BJ (cell line): ENCODE measurements around the gene LPCAT1. TPM values are rescaled to one million over a fixed set of nuclear protein-coding genes. Genes with fewer than 3 reads are reported as not detected.
"Not testable (repeated sequence)": the region's sequence is repeated elsewhere in the genome, so short reads cannot be mapped to it uniquely, and the experiment has no call there.

Experiments
- CTCF ChIA-PET: fragments of 350-600 bp; formaldehyde crosslinking; extraction: SDS; loops from one replicate; lab custom pipeline; 2021; ENCODE audit warnings: antibody characterized with exemption, inconsistent platforms; lab: Yijun Ruan, JAX
- POLR2A ChIA-PET: fragments of 300-600 bp; sonication (Branson Sonifier 250); formaldehyde crosslinking; extraction: SDS; loops from one replicate; lab custom pipeline; 2021; ENCODE audit warnings: antibody characterized with exemption; lab: Charles Lee
- DNase-seq: peaks from one replicate; pipeline ENCODE4 v3.0.0-alpha.2; 2011; ENCODE audit warnings: low read depth
- H3K27me3 ChIP-seq: 2 replicates; pipeline ENCODE4 v1.6.0; 2011; ENCODE audit warnings: low read length; ENCODE audit not compliant: control insufficient read depth, insufficient read depth
- H3K36me3 ChIP-seq: 2 replicates; pipeline ENCODE4 v1.5.1; 2011; ENCODE audit warnings: low read length; ENCODE audit not compliant: control insufficient read depth, insufficient read depth
- H3K4me3 ChIP-seq: 2 replicates; pipeline ENCODE4 v1.5.1; 2011; ENCODE audit warnings: low read depth, mild to moderate bottlenecking, control low read depth, low read length
- CTCF ChIP-seq: IDR thresholded peaks from 2 replicates; pipeline ENCODE4 v1.5.1; 2011; ENCODE audit warnings: low read depth, mild to moderate bottlenecking, control low read depth, inconsistent platforms, low read length, moderate library complexity; ENCODE audit not compliant: insufficient read depth
- polyA plus RNA-seq: library from polyadenylated mRNA; depleted of rRNA; stranded (reverse); fragments of >200 nt; gene quantifications from 2 replicates; pipeline ENCODE4 v1.2.3, GENCODE V29; 2011

The LPCAT1 gene
- polyA plus RNA-seq, 1 experiment: 14.3 TPM

GRCh38 chr5:1542781-1543180 lies 19.0 kb upstream of the LPCAT1 start:
- ChIA-PET CTCF (interaction anchor here (1.0 to 1.2 kb wide), 2 partner anchors 11 to 26 kb away, joined by 3 to 4 read pairs; no protein-coding TSS in a partner anchor), POLR2A (no interaction called here)
- DNase-seq: no peak

DNA sequence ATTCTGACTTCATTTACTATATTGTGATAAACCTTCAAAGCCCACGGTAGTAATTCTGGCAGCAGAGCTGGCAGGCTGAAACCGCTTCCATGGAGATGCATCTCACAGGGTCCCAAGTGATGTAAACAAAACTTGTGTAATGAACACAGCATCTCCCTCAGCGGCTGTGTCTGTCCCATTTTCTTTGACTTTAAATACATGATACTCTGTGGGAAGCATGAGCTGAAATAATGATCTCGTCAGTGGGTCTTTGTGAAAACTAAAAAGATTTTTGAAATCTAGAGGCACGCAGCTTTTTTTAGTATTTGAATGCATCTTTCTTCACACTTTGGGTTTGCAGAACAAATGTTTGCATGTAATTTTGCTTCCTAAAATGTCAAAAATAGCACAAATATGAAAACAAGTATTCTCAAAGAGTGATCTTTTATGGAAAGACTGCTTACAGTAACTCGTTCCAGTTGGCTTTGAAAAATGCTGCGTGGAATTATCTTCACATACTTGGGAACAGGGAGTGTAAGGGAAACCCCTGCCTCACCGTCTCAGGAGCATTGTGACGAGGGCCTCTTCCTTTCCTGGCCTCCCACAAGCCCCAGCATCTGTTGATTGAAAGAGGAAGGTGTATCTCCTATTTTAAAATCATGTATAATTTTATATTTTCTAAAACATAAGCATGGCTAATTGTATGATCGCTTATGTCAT lies 18.1 kb upstream of the LPCAT1 start:
- Histone ChIP-seq H3K27me3 (no peaks in the 10 kb centered on the region), H3K36me3 (no peaks in the 10 kb centered on the region), H3K4me3 (no peak overlapping the region)
- POLR2A ChIA-PET: no interaction called here
- no peak for DNase-seq
- TF ChIP-seq CTCF: no peak
- CTCF ChIA-PET: interaction anchor here (1.0 to 1.2 kb wide), 4 partner anchors 12 to 99 kb away, joined by 3 to 4 read pairs (median 4); no protein-coding TSS in a partner anchor

More at GRCh38 chr5:1542781-1543180, 19.0 kb upstream of the LPCAT1 start:
- no peak overlapping the region for H3K4me3 ChIP-seq
- TF ChIP-seq CTCF: no peak
- H3K27me3 ChIP-seq: no peaks in the 10 kb centered on the region; the same call in 1 of the 2 replicates
- no peaks in the 10 kb centered on the region for H3K36me3 ChIP-seq

DNA sequence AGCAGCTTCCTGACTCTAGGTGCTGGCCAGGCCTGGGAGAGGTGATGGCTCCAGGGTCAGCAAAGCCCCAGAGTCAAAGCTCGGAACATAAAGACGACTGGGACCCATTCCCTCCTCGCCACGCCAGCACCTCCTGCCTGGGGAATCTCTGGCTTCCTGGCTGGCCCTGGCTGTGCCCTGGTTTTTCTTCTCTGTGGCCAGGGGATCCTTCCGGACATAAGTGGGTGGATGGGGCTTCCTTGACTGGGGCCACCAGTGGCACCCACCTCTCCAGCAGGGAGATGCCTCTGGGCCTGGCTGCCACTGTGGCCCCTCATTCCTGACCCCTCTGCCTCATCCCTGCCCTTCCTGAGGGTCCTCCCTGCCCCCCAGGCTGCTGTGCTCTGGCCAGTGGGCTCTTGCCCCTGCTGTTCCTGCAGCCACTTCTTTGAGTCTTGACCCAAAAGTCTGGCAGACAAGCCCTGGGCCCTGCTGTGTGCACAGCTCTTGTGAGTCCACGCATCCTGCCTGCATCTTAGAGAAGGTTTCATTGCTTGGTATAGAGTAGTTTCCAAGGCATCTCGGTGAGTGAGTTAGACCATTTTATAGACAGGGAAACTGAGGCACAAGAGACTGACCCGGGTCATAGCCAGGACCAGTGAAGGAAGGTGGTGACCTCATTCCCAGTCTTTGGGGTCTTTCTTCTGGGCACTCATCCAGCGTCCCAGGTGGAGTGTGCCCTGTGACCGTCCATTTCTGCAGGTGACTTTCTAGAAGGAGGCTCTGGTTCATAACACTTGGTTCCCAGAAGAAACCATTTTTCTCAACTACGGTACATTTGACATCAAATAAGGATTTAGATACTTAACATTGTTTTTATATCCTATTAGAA lies 17.3 kb upstream of the LPCAT1 start:
- CTCF ChIA-PET: interaction anchor here (1.1 kb wide), 2 partner anchors 61 to 100 kb away, joined by 3 to 4 read pairs; no protein-coding TSS in a partner anchor
- no peak for DNase-seq

GRCh38 chr5:1540166-1540565 lies 16.4 kb upstream of the LPCAT1 start:
- POLR2A ChIA-PET: no interaction called here
- CTCF ChIA-PET: no interaction called here
- DNase-seq: no peak
- H3K36me3 ChIP-seq: no peaks in the 10 kb centered on the region
- H3K27me3 ChIP-seq: no peaks in the 10 kb centered on the region
- TF ChIP-seq CTCF: no peak
- no peak overlapping the region for H3K4me3 ChIP-seq

More for the DNA sequence above, 17.3 kb upstream of the LPCAT1 start:
- POLR2A ChIA-PET: no interaction called here
- Histone ChIP-seq H3K27me3 (no peaks in the 10 kb centered on the region), H3K4me3 (no peak overlapping the region), H3K36me3 (no peaks in the 10 kb centered on the region)
- no peak for TF ChIP-seq CTCF

DNA sequence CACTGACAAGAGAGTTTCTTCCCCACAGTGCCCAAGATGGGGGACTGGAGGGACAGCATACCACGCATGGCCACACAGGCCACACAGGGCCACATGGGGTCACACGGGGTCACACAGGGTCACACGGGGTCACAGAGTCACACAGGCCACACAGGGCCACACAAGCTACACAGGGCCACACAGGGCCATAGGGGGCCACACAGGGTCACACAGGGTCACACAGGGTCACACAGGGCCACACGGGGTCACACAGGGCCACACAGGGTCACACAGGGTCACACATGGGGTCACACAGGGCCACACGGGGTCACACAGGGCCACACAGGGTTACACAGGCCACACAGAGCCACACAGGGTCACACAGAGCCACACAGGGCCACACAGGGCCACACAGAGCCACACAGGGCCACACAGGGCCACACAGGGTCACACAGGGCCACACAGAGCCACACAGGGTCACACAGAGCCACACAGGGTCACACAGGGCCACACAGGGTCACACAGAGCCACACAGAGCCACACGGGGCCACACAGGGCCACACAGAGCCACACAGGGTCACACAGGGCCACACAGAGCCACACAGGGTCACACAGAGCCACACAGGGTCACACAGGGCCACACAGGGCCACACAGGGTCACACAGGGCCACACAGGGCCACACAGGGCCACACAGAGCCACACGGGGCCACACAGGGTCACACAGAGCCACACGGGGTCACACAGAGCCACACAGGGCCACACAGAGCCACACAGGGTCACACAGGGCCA lies 15.8 kb upstream of the LPCAT1 start:
- POLR2A ChIA-PET, DNase-seq, H3K27me3 ChIP-seq, H3K36me3 ChIP-seq, CTCF ChIA-PET, H3K4me3 ChIP-seq: not testable (repeated sequence)
